GM18508 (cell line): ENCODE measurements around the gene EID2.
A peak's percentile ranks its signal among the peaks of the same experiment; 100 is the strongest.

ENCODE experiments used
- ATAC-seq: cut with Tn5 transposase; IDR thresholded peaks from one replicate; pipeline ENCODE4 v1.9.1; 2021; ENCODE audit warnings: moderate number of reproducible peaks; ENCODE audit not compliant: insufficient read depth, unreplicated experiment

EID2 gene

GRCh38 chr19:39540333-39540673 lies 342 bp upstream of the EID2 start:
- ATAC-seq: no peak

- no peak for ATAC-seq
Measured at GRCh38 chr19:39539165-39539517, 820 bp downstream of the EID2 start.

GRCh38 chr19:39533791-39534190 lies 6.2 kb downstream of the EID2 start:
- no peak for ATAC-seq

GRCh38 chr19:39533003-39533512 lies 6.9 kb downstream of the EID2 start:
- no peak for ATAC-seq

GRCh38 chr19:39532233-39533002 lies 7.5 kb downstream of the EID2 start, which contains the start of gene EID2B:
Gene EID2B, minus strand, starts transcription at chr19:39532852. Its CDS starts 50 bp downstream, at chr19:39532802.
- peak; percentile 84 for ATAC-seq

GRCh38 chr19:39531834-39532232 lies 8.1 kb downstream of the EID2 start:
- no peak for ATAC-seq

GRCh38 chr19:39525205-39525604 lies 14.8 kb downstream of the EID2 start:
- no peak for ATAC-seq

- ATAC-seq: no peak
Measured at GRCh38 chr19:39524495-39524894, 15.5 kb downstream of the EID2 start.

- ATAC-seq: no peak
Measured at GRCh38 chr19:39520541-39521484, 19.1 kb downstream of the EID2 start.

GRCh38 chr19:39518975-39519374 lies 21.0 kb downstream of the EID2 start:
- no peak for ATAC-seq

GRCh38 chr19:39518458-39518857 lies 21.5 kb downstream of the EID2 start:
- no peak for ATAC-seq

- ATAC-seq: no peak
Measured at GRCh38 chr19:39517432-39517831, 22.5 kb downstream of the EID2 start.

- ATAC-seq: no peak
Measured at GRCh38 chr19:39516270-39516669, 23.7 kb downstream of the EID2 start.

- no peak for ATAC-seq
Measured at GRCh38 chr19:39515551-39516191, 24.3 kb downstream of the EID2 start.

- no peak for ATAC-seq
Measured at GRCh38 chr19:39514840-39515550, 25.0 kb downstream of the EID2 start, which contains the start of gene SELENOV. Gene SELENOV, plus strand, starts transcription at chr19:39515139. Its CDS starts 74 bp downstream, at chr19:39515213.

- no peak for ATAC-seq
Measured at GRCh38 chr19:39512988-39513387, 27.0 kb downstream of the EID2 start.

GRCh38 chr19:39509233-39509632 lies 30.7 kb downstream of the EID2 start:
- ATAC-seq: no peak

GRCh38 chr19:39508629-39509028 lies 31.3 kb downstream of the EID2 start:
- no peak for ATAC-seq

GRCh38 chr19:39507715-39508364 lies 32.1 kb downstream of the EID2 start:
- ATAC-seq: no peak
